Nucleus accumbens (tissue), 56 donors: ENCODE measurements around the gene LEFTY2.
A peak's percentile ranks its signal among the peaks of the same experiment; 100 is the strongest.
"Not testable (repeated sequence)": the region's sequence is repeated elsewhere in the genome, so short reads cannot be mapped to it uniquely, and the experiment has no call there.

ENCODE experiments used
- DNase-seq, 56 donors: peaks; one replicate each; lab custom pipeline; 2025; lab: John Stamatoyannopoulos, UW

Gene LEFTY2, protein sequence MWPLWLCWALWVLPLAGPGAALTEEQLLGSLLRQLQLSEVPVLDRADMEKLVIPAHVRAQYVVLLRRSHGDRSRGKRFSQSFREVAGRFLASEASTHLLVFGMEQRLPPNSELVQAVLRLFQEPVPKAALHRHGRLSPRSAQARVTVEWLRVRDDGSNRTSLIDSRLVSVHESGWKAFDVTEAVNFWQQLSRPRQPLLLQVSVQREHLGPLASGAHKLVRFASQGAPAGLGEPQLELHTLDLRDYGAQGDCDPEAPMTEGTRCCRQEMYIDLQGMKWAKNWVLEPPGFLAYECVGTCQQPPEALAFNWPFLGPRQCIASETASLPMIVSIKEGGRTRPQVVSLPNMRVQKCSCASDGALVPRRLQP

DNA sequence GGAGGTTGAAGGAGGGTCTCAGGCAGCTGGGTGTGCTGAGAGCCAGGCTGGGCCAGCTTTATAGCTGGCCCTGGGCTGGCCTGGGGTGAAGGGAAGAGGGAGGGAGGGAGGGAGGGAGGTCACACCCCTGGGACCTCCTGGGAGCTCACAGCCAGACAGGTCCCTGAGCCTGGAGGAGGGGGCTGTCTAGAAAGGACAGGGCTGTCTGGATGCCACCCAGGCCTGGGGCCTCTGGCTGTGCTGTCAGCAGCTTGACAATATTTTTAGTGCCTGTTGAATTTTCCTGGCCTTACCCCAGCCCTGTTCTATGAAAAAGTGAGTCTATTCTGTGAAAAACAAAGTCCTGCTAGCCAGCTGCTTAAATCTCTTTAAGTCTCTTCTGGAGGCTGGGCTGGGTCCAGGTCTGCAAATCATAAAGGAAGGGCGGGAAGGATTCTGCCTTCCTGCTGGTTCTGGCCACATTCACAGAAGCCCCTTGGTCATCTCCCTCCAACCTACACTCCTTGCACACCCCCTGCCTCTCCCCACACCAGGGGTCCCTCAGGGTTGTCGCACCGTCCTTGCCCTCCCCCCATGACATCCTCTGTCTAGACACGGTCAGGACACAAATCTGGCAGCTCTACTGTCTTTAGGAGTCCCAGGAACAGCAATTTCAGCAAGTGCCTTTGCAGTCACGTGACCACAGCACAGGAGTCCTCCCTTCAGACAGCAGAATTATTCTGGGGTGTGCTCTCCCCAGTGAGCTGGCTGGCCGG, at the start of gene LEFTY2:
Gene LEFTY2, minus strand, starts transcription at position 34 of the 755 bp plus-strand sequence. CDS start 80 bp downstream, outside the sequence.
- DNase-seq: no peak

DNA sequence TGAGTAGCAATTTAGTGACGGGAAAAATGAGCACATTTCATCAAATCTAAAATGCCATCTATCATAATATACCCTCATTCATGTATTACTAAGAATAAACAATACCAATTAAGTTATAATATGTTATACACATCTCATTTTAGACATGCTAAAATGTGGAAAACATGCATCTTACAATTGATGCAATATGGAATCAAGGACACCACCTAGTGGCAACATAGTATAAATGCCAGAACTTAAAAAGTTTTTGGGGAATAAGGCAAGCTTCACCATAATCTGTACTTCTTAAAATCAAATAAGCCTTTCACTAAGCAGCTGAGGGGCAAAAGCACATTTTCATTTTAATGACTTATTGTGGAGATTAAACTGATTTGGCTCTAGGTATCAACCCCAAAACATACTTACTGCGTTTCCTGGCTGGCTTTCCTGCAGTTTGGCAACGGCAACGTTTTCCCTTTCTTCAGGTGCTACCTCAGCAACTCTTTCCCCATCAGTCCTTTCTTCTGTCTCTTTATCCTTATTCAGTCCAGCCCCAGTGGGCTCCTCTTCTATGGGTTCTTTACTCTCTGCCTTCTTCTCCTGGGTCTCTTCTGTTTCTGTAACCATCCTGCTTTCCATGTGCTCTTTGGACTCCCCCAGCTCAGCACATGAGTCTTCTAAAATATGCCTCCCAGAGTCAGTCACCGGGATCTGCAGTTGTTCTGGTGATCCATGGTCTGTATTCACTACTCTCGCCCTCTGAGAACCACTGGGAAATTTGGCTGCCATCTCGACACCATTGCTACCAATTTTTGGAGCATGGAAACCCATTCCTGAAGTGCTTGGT, 46.7 kb upstream of the LEFTY2 start:
- DNase-seq: no peak

DNA sequence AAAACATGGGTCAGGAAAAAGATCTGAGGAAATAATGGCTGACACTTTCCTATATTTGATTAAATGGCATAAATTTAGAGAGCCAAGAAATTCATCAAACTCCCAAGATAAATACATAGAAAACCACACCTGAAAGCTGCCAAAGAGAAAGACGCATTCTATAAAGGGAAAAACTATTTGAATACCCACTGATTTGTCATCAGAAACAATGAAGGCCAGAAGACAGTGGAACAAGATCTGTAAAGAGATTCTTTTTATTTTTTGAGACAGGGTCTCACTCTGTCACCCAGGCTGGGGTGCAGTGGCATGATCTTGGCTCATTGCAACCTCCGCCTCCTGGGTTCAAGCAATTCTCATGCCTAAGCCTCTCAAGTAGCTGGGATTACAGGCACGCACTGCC, 40.7 kb upstream of the LEFTY2 start:
- no peak for DNase-seq

DNA sequence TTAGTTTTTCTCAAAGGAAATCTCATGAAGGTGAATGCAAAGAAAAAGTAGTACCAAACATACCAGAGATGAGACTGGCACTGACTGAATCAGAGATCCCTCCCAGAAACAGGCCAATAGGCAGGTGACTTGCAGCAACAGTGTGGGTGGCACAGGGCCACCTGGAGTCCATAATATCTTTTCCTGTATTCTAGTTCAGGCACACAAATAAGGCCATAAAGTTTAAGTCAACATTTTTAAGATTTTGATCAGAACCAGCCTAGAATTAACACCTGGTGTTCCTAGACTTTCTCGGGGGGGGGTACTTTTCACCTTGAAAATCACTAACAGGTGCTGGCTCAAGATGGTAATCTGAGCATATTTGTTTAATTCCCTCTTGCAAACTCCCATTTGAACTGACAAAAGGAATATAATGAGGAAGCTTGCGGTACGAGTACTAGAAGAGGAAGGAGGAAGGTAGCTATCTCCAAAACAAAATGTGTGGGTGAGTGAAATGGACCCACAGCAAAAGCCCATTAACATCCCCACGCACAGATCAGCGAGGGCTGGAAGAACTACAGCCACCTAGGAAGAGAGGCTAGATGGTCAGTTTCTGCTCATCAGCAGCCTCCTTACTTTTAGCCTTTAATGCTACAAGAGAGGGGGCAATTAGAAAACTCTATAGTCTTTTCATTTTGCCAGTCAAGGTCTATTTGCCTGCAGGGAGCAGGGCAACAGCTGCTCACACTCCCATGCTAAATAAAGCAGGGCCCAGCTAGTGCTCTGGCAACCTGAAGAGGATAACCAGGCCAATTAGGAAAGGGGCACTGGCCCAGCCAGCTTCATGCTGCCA, 39.2 kb upstream of the LEFTY2 start:
- DNase-seq: no peak

DNA sequence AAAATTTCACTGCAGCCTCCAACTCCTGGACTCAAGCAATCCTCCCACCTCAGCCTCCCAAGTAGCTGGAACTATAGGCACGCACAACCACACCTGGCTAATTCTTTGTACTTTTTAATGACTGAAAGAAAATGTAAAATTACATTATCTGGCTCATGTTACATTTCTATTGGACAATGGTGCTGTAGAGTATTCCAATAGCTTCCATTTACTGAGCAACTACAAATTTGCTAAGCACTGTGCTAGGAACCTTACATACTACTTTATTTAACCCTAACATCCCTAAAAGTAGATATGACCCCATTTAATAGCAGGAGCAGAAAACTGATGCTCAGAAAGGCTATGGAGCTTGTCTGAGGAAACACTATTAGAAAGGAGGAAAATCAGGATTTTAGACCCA, 38.4 kb upstream of the LEFTY2 start:
- DNase-seq: no peak

DNA sequence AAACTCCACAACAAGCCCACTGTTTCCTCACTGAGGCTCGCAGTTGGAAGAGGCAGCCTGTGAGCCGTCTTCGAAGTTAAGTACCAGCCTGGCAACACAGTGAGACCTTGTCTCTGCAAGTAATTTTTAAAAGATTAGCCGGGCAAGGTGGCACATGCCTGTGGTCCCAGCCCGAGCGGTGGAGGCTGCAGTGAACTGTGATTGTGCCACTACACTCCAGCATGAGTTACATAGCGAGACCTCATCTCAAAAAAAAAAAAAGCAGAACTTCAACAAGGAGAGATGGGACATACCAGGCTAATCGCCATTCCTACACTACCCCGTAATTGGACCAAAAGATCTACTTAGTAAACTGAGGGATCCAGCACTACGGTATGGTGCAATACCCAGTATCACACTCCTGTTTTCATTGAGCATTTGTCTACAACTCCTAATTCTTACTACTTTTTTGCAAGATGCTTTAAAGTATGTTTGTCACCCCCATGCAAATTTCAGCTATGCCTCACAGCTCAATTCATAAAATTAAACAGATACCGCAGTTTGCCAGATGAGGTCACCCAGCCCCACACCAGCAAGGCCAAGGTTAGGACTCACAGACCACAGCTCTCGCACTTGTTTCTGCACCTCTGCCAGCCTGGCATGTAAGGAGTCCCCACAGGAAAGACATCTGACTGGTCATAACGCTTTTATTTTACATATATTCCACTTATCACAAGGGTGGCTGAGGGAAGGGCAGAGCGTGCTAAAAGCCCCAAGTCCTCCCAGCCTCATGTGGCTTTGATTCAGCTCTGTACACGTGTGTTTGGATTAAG, 37.1 kb upstream of the LEFTY2 start:
- DNase-seq: no peak

DNA sequence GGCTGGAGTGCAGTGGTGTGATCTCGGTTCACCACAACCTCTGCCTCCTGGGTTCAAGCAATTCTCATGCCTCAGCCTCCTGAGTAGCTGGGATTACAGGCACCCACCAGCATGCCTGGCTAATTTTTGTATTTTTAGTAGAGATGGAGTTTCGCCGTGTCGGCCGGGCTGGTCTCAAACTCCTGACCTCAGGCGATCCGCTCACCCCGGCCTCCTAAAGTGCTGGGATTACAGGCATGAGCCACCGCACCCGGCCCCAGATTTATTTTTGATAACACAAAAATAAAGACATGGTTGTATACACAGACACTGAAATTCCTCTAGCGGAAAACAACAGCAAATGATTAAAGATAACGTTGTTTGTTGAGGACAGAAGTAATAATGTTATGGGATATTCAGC, 34.1 kb upstream of the LEFTY2 start:
- DNase-seq: not testable (repeated sequence)

DNA sequence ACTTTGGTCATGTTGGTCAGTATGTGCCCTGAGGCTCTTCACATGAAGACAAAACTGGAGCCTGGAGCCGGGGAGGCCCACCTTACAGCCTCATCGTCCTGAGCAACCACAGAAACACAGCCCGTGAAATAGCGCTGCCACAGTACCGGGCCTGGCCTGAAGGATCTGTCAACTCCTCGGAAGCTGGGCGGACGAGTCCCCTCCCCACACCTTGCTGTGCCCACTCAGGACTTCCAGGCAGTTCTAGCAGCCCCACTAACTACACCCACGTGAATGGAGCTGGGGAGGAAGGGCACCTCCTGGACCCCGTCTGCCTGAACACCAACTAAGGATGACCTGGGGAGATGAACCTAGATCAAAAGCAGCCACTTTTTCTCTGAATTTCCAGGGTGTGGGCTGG, 33.4 kb upstream of the LEFTY2 start:
- DNase-seq: no peak

DNA sequence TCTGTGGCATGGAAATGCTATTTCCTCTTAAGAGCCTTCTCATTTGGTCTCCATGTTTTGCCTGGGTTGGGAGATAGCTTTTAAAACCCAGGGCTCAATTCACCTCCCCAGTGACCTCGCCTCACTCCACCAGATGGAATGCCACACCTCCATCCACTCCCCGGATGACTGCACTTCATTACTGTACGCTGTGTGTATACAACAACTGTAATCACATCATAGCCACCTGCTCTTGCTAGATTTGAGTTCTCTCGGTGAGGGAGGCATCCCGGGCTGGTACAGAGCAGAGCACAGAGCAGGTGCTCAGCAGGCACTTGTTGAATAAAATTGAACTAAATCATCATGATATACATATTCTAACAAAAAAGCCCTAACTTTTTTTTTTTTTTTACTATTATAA, 32.1 kb upstream of the LEFTY2 start:
- DNase-seq: no peak

DNA sequence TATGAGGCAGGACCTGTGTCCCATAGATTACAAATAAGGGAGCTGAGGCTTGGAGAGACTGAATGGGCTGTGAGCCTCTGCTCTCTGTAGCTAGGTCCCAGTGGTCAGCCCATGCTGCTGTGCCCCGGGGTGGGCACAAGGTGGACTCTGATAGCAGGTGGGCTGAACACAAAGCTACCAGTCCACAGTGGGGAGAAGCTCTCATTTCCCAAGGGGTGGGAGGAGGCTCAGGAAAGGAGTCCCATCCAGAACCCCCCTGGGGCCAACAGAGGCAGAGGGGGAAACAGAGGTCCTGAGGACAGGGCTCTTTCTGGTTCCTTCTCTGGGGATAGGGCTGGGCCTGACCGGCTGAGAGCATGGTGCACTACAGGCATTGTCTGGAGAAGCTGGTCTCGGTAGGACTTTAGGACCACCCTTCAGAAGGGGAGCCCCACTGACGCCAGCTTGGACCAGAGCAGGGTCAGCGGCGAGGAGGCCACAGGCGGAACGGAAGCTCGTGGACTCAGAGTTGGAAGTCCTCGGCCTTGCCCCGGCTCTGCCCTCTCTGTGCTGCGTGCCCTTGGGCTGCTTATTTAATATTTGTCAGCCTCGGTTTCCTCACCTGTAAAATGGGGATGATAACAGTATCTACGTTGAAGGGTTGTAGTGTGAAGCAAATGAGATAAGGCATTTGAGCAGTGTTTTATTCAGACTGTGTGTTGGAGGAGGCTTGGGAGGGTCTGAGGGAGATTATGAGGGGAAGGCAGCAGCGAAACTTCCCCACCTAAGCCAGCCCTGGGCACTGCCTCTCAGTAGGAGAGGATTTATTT, 31.5 kb upstream of the LEFTY2 start:
- no peak for DNase-seq

DNA sequence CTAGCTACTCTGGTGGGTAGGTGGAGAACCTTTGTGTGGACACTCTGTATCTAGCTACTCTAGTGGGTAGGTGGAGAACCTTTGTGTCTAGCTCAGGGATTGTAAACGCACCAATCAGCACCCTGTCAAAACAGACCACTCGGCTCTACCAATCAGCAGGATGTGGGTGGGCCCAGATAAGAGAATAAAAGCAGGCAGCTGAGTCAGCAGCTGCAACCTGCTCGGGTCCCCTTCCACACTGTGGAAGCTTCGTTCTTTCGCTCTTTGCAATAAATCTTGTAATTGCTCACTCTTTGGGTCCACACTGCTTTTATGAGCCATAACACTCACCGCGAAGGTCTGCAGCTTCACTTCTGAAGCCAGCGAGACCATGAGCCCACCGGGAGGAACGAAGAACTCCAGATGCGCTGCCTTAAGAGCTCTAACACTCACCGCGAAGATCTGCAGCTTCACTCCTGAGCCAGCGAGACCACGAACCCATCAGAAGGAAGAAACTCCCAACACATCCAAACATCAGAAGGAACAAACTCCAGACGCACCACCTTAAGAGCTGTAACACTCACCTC, 29.7 kb upstream of the LEFTY2 start:
- DNase-seq: not testable (repeated sequence)

DNA sequence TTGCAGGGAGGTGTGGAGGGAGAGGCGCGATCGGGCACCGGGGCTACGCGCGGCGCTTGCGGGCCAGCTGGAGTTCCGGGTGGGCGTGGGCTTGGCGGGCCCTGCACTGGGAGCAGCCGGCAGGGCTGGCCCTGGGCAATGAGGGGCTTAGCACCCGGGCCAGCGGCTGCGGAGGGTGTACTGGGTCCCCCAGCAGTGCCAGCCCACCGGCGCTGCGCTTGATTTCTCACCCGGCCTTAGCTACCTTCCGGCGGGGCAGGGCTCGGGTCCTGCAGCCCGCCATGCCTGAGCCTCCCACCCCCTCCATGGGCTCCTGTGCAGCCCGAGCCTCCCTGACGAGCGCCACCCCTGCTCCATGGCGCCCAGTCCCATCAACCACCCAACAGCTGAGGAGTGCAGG, 28.7 kb upstream of the LEFTY2 start:
- DNase-seq: not testable (repeated sequence)

DNA sequence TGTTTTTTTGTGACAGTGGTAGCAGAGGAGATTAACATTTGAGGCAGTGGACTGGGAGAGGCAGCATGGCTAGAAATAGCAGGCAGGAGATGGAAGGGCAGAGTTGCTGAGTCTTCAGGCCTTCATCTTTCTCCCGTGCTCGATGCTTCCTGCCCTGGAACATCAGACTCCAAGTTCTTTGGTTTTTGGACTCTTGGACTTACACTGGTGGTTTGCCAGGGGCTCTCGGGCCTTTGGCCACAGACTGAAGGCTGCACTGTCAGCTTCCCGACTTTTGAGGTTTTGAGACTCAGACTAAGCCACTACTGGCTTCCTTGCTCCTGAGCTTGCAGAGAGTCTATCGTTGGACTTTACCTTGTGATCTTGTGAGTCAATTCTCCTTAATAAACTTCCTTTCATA, 24.2 kb upstream of the LEFTY2 start:
- no peak for DNase-seq

DNA sequence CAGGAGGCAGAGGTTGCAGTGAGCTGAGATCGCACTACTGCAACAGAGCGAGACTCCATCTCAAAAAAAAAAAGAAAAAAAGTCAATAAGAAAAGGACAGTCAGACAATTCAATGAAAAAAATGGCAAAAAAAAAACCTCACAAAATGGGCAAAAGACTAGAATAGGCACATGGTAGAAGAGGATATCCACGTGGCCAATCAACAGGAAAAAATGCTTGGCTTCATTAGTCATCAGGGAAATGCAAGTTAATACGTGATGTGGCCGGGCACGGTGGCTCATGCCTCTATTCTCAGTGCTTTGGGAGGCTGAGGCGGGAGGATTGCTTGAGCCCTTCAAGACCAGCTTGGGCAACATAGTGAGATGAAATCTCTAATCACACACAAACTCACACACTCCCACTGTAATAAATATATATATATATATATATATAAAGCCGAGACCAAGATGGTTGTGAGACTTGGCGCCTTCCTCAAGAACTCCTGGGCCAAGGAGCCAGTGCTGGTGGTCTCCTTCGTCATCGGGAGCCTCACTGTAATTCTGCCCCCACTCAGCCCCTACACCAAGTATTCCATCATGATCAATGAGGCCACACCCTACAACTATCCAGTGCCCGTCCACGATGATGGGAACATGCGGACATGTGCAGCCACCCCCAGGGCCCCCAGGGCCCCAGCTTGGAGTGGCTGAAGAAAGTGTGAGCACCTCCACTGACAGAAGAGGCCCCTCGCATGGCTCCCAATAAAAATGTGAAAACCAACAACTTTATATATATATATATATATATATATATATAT, 22.9 kb upstream of the LEFTY2 start:
- DNase-seq: no peak

DNA sequence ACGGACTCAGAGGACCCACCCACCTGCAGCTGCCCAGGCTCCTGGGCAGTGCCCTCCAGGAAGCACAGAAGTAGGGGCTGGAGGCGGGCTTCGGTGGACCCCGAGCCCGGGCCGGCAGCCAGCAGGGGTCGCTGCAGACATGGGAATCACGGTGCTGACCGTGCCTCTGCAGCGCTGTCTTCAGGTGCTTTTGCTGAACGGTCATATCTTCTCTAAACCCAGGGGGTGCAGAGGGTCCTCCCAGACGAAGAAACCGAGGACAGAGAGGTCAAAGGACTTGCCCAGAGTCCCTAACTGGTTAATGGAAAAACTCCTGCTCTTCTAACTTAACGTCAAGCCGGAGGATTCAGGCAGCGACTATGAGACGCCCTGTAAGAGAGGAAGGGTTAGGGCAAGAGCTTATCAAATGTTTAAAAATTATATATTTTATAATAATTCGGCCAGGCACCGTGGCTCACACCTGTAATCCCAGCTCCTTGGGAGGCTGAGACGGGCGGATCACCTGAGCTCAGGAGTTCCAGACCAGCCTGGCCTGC, 21.5 kb upstream of the LEFTY2 start:
- peak in 9 of 56 donors; percentile 3 to 50 (median 9) for DNase-seq

DNA sequence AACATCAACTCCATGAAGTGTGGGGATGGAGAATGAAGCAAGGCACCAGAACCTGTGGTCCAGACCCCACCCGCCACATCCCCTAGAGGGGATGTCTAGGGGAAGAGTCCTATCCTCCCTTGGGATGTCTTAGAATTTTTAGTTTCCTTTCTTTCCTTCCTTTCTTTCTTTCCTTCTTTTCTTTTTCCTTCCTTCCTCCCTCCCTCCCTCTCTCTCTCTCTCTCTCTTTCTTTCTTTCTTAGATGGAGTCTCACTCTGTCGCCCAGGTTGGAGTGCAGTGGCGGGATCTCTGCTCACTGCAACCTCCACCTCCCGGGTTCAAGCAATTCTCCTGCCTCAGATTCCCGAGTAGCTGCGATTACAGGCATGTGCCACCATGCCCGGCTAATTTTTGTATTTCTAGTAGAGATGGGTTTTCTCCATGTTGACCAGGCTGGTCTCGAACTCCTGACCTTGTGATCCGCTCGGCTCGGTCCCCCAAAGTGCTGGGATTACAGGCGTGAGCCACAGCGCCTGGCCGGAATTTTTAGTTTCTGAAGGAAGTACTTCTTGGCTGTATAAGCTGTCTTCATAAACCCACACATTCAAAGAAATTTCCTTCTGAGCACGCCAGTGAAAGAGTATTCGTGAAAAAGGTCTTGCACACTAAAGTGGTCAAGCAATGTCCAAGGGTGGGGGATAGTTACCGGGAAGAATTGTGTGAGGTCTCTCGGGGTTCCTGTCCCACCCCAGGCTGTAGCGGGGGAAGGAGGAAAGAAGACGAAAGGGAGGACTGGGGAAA, 20.8 kb upstream of the LEFTY2 start:
- DNase-seq: no peak
